Peyer's patch (tissue), 4 donors: ENCODE measurements around the gene LINGO3. TPM values are rescaled to one million over a fixed set of nuclear protein-coding genes. Genes with fewer than 3 reads are reported as not detected.
"Not testable (repeated sequence)": the region's sequence is repeated elsewhere in the genome, so short reads cannot be mapped to it uniquely, and the experiment has no call there.

Experiments used
- DNase-seq, 3 donors: peaks; one replicate each; pipeline ENCODE4 v3.0.0-alpha.2; 2017 to 2019
- H3K27ac ChIP-seq, 4 donors: fragments of 200-600 bp; sonication (generic); one replicate each; pipeline ENCODE4 v1.5.1; 2016 to 2019
- H3K27me3 ChIP-seq, 2 donors: fragments of 200-600 bp; sonication (generic); one replicate each; pipeline ENCODE4 v1.5.1; 2019
- H3K36me3 ChIP-seq, 3 donors: fragments of 200-600 bp; sonication (generic); one replicate each; pipeline ENCODE4 v1.5.1; 2016 to 2019
- H3K4me1 ChIP-seq, 4 donors: fragments of 200-600 bp; sonication (generic); one replicate each; pipeline ENCODE4 v1.5.1; 2016 to 2019
- H3K4me3 ChIP-seq, 4 donors: fragments of 200-600 bp; sonication (generic); 1 replicate in 3 of 4; 2 replicates in 1 of 4; pipeline ENCODE4 v1.5.1; 2016 to 2019; ENCODE audit warnings: mild to moderate bottlenecking in 1 of 4
- H3K9me3 ChIP-seq, 4 donors: fragments of 200-600 bp; sonication (generic); one replicate each; pipeline ENCODE4 v1.5.1; 2016 to 2019; ENCODE audit warnings: mild to moderate bottlenecking in 1 of 4
- POLR2A ChIP-seq, 2 donors: fragments of 450-650 bp; IDR thresholded peaks; one replicate each; pipeline ENCODE4 v1.5.1; 2017; ENCODE audit warnings: antibody characterized with exemption in 2 of 2, mild to moderate bottlenecking in 2 of 2, moderate library complexity in 2 of 2
- total RNA-seq, 4 donors: library from RNA; depleted of rRNA; stranded (reverse); fragments of >200 nt; gene quantifications; one replicate each; pipeline ENCODE4 v1.1.0, GENCODE V29; 2016
- TF ChIP-seq, protein P1 (sequence below), 6 experiments: fragments of 450-650 bp in 4 of 6; fragments of 200-600 bp in 2 of 6; sonication (generic) in 1 of 6; IDR thresholded peaks; one replicate each; pipeline ENCODE4 v1.5.1; 2017 to 2019; ENCODE audit warnings: antibody characterized with exemption in 6 of 6, mild to moderate bottlenecking in 3 of 6, moderate library complexity in 1 of 6

LINGO3 gene
- total RNA-seq, 4 donors from 2014 or later, result 0.54 to 5.0 TPM; not detected in 2

GRCh38 chr19:2353887-2354592, 46.1 kb upstream of the LINGO3 start:
- Histone ChIP-seq H3K27ac (no peak overlapping the region), H3K9me3 (no peaks in the 10 kb centered on the region), H3K27me3 (no peaks in the 10 kb centered on the region), H3K4me3 (no peak overlapping the region), H3K4me1 (no peaks in the 10 kb centered on the region), H3K36me3 (peaks cover 0 to 48% (median 0%) of the 10 kb centered on the region in 3 donors)
- TF ChIP-seq, protein P1, sequence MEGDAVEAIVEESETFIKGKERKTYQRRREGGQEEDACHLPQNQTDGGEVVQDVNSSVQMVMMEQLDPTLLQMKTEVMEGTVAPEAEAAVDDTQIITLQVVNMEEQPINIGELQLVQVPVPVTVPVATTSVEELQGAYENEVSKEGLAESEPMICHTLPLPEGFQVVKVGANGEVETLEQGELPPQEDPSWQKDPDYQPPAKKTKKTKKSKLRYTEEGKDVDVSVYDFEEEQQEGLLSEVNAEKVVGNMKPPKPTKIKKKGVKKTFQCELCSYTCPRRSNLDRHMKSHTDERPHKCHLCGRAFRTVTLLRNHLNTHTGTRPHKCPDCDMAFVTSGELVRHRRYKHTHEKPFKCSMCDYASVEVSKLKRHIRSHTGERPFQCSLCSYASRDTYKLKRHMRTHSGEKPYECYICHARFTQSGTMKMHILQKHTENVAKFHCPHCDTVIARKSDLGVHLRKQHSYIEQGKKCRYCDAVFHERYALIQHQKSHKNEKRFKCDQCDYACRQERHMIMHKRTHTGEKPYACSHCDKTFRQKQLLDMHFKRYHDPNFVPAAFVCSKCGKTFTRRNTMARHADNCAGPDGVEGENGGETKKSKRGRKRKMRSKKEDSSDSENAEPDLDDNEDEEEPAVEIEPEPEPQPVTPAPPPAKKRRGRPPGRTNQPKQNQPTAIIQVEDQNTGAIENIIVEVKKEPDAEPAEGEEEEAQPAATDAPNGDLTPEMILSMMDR (IDR thresholded peaks at IDR 0.05), result no peak
- TF ChIP-seq POLR2A (IDR thresholded peaks at IDR 0.05), result no peak
- peak in 2 of 3 donors; percentile 45 to 50 for DNase-seq

DNA sequence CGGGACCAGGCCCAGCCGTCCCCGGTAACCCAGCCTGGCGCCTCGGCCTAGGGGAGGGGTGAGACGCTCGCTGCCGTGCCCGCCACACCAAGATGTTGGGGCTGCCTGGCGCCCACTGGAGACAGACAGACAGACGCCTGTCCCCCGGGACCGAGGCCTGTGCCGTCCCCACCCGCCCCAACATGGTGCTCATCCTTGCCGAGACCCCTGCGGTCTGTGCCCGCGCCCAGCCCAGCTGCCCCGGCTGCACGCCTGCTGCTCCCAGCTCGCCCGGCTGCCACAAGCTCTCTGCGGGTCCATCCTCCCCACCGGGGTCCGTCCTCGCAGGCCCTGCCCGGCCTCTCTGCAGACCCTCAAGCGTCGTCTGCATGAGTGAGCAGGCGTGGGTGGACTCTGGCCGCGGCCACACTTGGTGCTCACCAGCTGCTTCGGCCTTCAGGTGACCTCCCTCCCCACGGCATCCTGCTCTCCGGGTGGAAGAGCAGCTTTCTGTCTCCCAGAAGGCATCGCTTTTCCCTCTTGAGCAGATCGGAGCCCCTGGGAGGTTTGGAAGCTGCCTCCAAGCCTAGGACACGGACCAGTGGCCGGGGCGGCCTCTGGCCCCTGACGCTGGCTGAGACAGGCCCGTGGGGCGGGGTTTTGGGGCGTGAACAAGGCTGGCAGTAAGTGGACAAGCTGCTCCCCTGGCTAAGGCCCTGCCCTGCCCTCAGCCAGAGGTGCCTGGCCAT, 45.4 kb upstream of the LINGO3 start:
- TF ChIP-seq POLR2A (IDR thresholded peaks at IDR 0.05), result no peak
- TF ChIP-seq, protein P1 (IDR thresholded peaks at IDR 0.05), result no peak
- H3K9me3 ChIP-seq, result no peaks in the 10 kb centered on the region
- no peak overlapping the region for H3K27ac ChIP-seq
- DNase-seq, result peak in 2 of 3 donors; percentile 43 to 44
- H3K27me3 ChIP-seq, result no peaks in the 10 kb centered on the region
- no peaks in the 10 kb centered on the region for H3K4me1 ChIP-seq
- H3K36me3 ChIP-seq, result peaks cover 0 to 52% (median 0%) of the 10 kb centered on the region in 3 donors
- no peak overlapping the region for H3K4me3 ChIP-seq

GRCh38 chr19:2352121-2352520, 44.2 kb upstream of the LINGO3 start:
- Histone ChIP-seq H3K27me3 (no peaks in the 10 kb centered on the region), H3K4me1 (no peaks in the 10 kb centered on the region), H3K36me3 (peaks cover 0 to 52% (median 0%) of the 10 kb centered on the region in 3 donors), H3K9me3 (no peaks in the 10 kb centered on the region), H3K4me3 (no peak overlapping the region), H3K27ac (no peak overlapping the region)
- no peak for TF ChIP-seq POLR2A (IDR thresholded peaks at IDR 0.05)
- TF ChIP-seq, protein P1 (IDR thresholded peaks at IDR 0.05), result no peak
- no peak for DNase-seq

- Histone ChIP-seq H3K4me1 (no peaks in the 10 kb centered on the region), H3K9me3 (no peaks in the 10 kb centered on the region), H3K36me3 (peaks cover 0 to 52% (median 0%) of the 10 kb centered on the region in 3 donors), H3K4me3 (no peak overlapping the region), H3K27ac (no peak overlapping the region), H3K27me3 (no peaks in the 10 kb centered on the region)
- DNase-seq, result no peak
- no peak for TF ChIP-seq POLR2A (IDR thresholded peaks at IDR 0.05)
- TF ChIP-seq, protein P1 (IDR thresholded peaks at IDR 0.05), result no peak
Measured at GRCh38 chr19:2351591-2351990, 43.6 kb upstream of the LINGO3 start.

DNA sequence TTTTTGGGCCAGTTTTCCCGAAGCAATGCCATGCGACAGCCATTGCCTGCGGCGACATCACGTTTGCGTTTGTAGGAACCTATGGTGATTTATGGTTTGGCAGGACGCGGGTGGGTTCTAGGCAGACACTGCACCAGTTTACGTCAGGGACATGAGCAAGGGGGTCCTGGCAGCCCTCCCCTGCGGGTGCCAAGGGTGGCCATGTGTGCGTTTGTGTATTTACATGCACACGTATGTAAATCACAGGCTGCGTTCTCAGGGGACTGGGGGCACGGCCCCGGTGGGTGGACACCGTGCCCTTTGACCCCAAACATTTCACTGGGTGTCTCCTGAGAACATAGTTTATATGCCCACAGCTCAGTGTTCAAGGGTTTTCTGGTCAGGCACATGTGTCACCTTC, 42.7 kb upstream of the LINGO3 start:
- no peak for TF ChIP-seq POLR2A (IDR thresholded peaks at IDR 0.05)
- TF ChIP-seq, protein P1 (IDR thresholded peaks at IDR 0.05), result no peak
- peaks cover 0 to 6% (median 0%) of the 10 kb centered on the region in 4 donors for H3K4me1 ChIP-seq
- peaks cover 0 to 52% (median 0%) of the 10 kb centered on the region in 3 donors for H3K36me3 ChIP-seq
- H3K9me3 ChIP-seq, result no peaks in the 10 kb centered on the region
- H3K27me3 ChIP-seq, result no peaks in the 10 kb centered on the region
- H3K4me3 ChIP-seq, result no peak overlapping the region
- DNase-seq, result no peak
- H3K27ac ChIP-seq, result no peak overlapping the region

DNA sequence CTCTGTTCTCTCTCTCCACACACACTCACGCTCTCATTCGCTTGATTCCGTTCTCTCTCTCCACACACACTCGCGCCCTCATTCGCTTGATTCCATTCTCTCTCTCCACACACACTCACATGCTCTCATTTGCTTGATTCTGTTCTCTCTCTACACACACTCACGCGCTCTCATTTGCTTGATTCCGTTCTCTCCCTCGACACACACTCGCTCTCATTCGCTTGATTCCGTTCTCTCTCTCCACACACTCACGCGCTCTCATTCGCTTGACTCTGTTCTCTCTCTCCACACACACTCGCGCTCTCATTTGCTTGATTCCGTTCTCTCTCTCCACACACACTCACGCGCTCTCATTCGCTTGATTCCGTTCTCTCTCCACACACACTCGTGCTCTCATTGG, 41.9 kb upstream of the LINGO3 start:
- Histone ChIP-seq H3K36me3 (peaks cover 0 to 55% (median 0%) of the 10 kb centered on the region in 3 donors), H3K4me1 (peaks cover 0 to 13% (median 0%) of the 10 kb centered on the region in 4 donors)

More for the DNA sequence above, 41.9 kb upstream of the LINGO3 start:
- DNase-seq, H3K27ac ChIP-seq, H3K27me3 ChIP-seq, H3K9me3 ChIP-seq, H3K4me3 ChIP-seq: not testable (repeated sequence)
